Epithelial cell of esophagus (primary cell): ENCODE results near the gene HSBP1.

Experiments used
- DNase-seq: peaks from one replicate; pipeline ENCODE4 v3.0.0; 2010; ENCODE audit warnings: low read depth
- H3K4me3 ChIP-seq: 2 replicates; pipeline ENCODE4 v1.5.1; 2011; ENCODE audit warnings: mild to moderate bottlenecking, low read length, control low read depth
- CTCF ChIP-seq: IDR thresholded peaks from 2 replicates; pipeline ENCODE4 v1.5.1; 2011; ENCODE audit warnings: low read depth, mild to moderate bottlenecking, low read length, control low read depth, inconsistent platforms; ENCODE audit not compliant: insufficient read depth; ENCODE audit errors: missing control alignments

Gene HSBP1

DNA sequence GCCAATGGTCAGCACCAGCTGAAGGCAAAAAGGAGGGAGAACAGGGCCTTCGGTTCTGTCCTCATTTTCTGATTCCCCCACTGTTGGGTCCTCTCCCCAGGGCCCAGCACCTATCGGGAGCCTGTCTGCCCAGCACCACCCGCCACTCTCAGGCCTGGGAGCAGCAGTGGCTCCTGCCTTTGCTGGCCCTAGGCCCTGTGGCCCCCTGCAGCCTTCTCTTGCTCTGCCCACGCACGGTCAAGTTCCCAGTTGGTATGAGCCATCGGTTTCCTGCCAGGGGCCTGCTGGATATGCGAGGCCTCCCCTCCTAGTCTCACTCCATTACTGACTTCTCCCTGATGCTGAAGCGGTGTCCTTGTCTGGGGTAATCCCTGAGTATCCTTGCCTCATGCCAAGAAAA is 37.5 kb downstream of the HSBP1 start:
- no peak for DNase-seq
- H3K4me3 ChIP-seq = no peak overlapping the region
- TF ChIP-seq CTCF = no peak

- TF ChIP-seq CTCF = peak; percentile 16
Measured at GRCh38 chr16:83847371-83848225, 39.8 kb downstream of the HSBP1 start.

DNA sequence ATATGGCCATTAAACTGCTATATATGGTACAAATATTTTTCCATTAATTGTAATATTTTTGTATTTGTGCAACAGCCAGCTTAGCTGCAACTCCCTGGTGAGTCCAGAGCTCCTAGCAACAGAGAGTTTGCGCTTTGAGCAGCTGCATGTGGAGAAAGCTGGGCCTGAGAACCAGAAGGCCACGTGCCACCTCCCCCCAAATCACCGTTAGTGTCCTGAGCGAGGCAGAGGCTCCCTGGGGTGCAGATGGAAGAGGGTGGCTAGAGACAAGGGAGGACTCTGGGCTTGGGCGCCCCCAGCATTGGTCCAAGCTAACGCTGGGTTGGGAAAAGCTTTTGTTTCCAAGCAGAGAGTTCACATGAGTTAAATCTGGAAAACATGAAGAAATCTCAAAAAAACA is 41.6 kb downstream of the HSBP1 start:
- no peak overlapping the region for H3K4me3 ChIP-seq
- no peak for TF ChIP-seq CTCF

More at GRCh38 chr16:83847371-83848225, 39.8 kb downstream of the HSBP1 start:
- DNase-seq = peak; percentile 44
- no peak overlapping the region for H3K4me3 ChIP-seq

GRCh38 chr16:83850947-83851346 is 43.2 kb downstream of the HSBP1 start:
- TF ChIP-seq CTCF = no peak

More for the DNA sequence above, 41.6 kb downstream of the HSBP1 start:
- DNase-seq = no peak

DNA sequence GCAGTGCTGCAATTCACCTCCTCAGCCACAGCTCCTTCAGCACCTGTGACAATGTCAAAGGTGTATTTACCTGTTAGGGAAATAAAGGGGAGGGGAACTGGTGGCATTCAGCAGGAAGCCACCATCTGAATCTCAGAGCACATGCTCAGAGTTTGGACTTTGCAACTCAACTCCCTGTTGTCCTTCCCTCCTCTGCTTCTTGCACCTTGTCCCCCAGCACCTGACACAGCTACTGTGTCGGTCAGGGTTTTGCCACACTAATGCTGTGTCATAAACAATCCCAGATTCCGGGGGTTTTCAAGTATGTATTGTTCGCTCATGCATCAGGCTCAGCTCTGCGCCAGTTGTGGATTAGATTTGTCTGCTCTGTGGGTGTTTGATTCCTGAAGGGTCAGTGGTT is 43.7 kb downstream of the HSBP1 start:
- no peak for TF ChIP-seq CTCF
- no peak overlapping the region for H3K4me3 ChIP-seq
- no peak for DNase-seq

More at GRCh38 chr16:83850947-83851346, 43.2 kb downstream of the HSBP1 start:
- H3K4me3 ChIP-seq = no peak overlapping the region
- DNase-seq = no peak

DNA sequence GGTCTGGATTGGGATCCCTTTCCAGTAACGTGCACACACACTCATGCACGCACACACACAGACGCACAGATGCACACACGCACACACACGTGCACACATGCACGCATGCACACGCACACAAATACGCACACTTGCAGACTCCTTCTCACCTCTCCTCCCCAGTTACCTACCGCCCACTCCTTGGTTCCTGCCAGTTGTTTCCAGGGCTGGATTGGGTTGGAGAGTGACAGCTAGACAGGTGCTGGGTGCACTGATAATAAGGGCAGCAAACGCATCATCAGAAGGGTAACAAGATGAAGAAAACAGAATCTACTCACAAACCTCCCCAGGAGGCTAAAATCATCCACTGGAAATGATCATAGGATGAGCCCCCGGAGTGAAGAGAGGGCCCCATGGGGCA is 45.0 kb downstream of the HSBP1 start:
- no peak overlapping the region for H3K4me3 ChIP-seq
- TF ChIP-seq CTCF = no peak
- DNase-seq = no peak

- no peak overlapping the region for H3K4me3 ChIP-seq
- DNase-seq = no peak
- TF ChIP-seq CTCF = no peak
Measured at GRCh38 chr16:83853834-83854233, 46.1 kb downstream of the HSBP1 start.
